Right forelimb (tissue), 1 donor: ENCODE data around the gene RAP1GDS1.
"Not testable (repeated sequence)": the region's sequence is repeated elsewhere in the genome, so short reads cannot be mapped to it uniquely, and the experiment has no call there.

Experiments
- DNase-seq: peaks from one replicate; pipeline ENCODE4 v3.0.0-alpha.2; 2018

Gene RAP1GDS1

DNA sequence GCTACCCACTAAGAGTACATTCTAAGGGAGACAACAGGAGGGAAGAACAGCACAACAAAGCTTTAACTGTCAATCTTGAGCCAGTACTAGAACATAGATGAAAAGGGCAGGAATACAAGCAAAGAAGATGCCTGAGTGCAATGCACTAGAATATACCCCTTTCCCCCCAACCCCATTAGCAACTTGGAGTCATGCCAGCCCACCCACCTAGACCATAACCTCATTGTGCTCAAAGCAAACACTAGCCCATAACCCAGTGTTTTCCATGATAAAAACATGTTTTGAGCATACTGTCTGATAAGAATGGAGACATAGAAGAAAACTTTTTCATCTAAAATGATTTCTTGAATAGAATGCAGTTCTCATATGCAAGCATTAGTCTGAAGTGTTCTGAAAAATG, 183.2 kb downstream of the RAP1GDS1 start:
- DNase-seq: no peak

DNA sequence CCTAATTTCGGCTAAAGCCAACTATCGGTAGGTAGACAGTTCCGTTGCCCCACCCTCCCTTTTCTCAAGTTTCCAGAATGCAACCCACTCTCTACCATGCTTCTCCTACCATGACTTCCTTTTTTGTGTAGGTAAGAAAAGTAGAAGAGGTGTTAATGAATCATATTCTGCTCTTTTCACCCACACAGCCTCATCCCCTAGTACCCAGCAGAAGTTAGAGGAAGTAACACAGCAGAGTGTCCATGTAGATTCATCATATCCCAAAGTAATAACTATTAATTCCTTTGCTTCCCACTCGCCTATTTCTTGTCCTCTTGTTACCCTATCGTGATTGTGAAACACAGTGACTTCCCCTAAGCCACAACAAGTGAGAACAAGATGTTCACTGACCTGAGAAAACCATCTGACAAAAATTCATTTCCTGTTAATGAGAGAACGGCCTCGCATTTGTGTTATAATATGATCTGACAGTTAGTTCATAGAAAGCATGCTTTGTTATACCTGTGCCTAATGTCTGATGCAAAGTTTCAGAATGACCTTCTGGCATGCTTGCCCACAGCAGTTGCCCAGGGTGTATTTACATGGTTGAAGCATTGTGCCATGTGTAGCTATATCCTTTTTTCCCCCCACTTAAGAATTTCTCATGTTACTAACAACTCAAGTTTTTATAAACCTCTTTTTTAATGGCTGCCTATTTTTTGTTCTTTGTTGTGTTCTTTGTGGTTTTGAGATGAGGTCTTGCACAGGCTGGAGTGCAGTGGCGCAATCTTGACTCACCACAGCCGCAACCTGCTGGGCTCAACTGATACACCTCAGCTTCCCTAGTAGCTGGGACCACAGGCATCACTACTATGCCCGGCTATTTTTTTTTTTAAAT, 185.6 kb downstream of the RAP1GDS1 start:
- DNase-seq: no peak

DNA sequence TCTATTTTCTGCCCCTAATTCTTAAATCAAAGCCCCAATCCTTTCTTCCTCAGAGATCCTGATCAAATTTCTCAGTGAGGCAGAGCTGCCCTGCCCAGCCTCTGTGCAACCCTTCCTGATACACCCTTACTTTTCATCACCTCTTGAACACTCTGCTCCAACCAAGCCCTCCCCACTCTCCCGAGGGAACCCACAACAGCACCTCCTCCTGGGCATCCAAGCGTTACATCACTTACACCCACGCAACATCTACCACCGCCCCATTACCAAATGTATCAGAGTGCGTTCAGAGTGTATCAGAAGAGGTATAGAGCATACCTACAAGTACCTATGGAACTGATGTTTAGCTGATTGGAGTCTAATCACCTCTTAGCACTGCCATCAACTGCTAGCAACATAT, 186.5 kb downstream of the RAP1GDS1 start:
- DNase-seq: no peak

DNA sequence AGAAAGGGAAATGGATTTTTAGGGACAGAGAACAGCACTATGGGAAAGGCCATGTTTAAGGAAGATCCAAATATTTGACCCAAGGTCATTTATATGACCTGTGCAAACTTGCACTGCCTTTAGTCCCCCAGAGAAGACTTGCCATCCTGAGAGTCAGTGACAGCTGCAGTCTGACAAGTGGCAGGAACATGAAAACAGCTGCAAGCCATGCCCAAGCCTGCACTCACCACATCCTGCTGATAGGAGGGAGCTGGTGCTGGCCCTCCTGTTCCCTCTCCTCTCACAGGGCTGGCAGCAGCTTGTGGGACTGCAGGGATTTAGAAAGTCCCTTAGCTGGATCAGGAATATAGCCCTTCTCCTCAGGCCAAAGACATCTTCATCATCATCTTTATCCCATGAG, 187.7 kb downstream of the RAP1GDS1 start:
- DNase-seq: no peak

DNA sequence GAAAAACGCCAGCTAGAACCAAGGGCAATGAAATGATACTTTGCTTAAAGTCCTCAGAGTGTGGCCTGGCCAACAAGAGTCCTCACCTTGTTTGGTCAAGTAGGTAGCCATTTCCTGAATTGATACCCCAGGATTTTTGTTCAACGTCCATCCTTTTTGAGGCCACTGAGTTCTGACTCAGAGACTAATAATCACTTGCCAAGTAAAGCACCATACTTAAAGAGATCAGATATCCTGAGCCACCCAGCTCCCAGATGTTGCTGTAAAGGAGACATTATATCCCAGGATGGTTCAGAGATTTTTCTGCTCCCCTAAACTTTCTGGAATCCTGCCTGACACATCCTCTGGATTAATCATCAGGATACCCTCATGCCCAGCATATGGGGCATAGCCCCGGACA, 190.9 kb downstream of the RAP1GDS1 start:
- no peak for DNase-seq

DNA sequence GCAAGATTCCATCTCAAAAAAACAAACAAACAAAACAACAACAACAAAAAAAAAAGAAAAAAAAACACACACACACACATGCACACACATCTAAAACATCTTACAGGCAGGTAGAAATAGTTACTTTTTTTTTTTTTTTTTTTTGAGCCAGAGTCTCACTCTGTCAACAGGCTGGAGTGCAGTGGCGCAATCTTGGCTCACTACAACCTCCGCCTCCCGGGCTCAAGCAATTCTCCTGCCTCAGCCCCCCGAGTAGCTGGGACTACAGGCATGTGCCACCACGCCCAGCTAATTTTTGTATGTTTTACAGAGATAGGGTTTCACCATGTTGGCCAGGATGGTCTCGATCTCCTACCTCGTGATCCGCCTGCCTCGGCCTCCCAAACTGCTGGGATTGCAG, 196.2 kb downstream of the RAP1GDS1 start:
- DNase-seq: not testable (repeated sequence)

DNA sequence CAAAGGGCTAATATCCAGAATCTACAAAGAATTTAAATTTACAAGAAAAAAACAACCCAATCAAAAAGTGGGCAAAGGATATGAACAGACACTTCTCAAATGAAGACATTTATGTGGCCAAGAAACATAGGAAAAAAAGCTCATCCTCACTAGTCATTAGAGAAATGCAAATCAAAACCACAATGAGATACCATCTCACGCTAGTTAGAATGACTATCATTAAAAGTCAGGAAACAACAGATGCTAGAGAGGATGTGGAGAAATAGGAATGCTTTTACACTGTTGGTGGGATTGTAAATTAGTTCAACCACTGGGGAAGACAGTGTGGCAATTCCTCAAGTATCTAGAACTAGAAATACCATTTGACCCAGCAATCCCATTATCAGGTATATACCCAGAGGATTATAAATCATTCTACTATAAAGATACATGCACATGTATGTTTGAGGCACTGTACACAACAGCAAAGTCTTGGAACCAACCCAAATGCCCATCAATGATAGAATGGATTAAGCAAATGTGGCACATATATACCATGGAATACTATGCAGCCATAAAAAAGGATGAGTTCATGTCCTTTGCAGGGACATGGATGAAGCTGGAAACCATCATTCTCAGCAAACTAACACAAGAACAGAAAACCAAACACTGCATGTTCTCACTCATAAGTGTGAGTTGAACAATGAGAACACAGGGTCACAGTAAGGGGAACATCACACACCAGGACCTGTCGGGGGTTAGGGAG, 200.1 kb downstream of the RAP1GDS1 start:
- DNase-seq: not testable (repeated sequence)

DNA sequence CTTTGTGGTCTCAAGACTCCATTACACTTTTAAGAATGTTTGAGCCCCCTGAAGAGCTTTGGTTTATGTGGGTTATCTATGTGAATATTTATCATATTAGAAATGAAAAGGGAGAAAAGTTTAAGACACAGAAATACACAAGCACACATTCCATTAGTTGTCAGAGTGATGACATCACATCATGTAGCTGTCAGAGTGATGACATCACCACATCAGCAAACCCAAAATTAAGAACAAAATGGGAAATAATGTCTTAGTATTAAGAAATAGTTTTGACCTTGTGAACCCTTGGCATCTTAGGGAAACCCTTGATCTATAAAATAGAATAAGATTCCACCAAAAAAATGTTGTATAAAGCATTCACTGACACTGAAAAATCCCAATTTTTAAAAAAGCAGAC, 201.3 kb downstream of the RAP1GDS1 start:
- DNase-seq: no peak

DNA sequence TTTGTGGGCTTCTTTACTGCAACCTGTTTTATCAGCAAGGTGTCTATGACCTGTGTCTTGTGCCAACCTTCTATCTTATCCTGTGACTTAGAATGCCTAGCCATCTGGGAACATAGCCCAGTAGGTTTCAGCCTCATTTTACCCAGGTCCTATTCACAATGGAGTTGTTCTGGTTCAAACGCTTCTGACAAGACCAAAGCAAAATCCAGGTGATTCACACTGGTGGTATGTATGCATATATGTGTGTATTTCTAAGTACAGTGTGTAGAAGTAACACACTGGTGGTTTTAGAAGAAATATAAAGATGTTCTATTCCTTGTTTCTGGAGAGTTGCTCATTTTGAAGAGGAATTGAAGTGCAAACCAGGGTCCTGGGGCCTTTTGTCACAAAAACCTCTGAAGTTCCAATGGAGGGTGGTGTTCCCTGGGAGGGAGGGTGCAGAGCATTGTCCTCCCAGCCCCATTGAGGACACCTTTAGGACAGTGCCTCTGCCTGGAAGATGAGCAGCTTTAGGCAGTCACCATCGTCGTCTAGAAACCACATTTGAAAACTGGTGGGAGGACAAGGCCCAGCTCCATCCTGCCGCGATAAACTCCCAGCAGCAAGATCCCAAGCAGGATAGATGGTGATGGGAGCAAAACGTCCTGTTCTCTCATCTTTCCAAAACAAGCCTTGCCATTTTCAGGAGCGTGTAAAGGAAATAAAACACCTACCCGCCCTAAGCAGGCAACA, 205.8 kb downstream of the RAP1GDS1 start:
- no peak for DNase-seq

DNA sequence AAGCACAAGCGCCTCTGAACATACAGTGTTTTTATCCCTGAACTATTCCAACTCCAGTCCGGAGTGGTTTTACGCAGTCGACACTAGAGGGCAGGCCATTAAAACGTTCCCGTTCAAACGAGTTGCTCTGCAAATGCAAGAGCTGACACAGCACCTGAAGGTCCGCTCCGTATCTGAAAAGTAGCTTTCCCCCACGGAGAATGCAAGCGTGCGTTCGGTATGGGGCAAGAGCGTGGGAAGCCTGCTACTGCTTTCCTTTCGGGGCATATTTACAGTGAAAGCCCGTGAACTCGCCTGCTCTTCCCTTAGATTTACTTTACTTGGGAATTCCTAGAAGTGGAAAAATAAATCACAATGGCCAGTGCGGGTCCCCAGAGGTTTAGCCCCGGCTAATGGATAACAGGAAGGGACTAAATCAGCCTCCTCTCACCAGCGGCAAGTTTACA, 206.5 kb downstream of the RAP1GDS1 start:
- peak; percentile 78 for DNase-seq

DNA sequence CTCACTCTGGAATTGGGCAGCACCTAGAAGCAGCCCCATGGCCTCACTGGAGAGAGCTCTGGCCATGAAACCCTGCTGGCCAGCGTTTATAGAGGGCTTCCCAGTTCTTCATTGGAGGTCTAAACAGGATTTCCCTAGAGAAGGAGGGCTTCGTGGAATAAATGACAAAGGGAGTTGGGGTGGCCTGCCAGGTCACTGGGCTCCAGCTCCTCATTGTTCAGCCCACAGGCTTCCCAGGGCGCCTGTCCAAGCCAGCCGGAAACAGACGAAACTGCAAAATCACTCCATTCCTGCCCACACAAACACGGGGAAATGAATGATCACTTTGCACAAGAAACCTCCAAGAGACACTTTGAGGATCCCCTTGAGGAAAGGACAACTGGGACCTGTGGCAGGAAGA, 207.5 kb downstream of the RAP1GDS1 start:
- DNase-seq: peak; percentile 66

DNA sequence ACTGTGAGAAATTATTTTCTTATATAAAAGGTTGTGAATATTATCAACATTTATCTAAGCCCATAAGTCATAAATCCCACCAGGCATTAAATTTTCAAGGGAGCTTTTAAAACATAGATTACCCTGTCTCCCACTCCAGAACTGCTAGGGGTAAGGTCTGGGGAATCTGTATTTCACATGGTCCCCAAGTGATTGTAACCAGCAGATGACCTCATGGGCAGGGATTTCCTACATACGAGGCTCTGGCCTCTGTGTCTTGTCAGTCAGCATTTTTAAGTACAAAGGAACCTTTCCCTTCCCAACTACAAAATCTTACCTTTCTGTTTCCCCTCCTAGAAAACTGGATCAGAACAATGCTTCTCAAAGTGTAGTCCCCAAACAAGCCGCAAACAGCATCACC, 208.6 kb downstream of the RAP1GDS1 start:
- no peak for DNase-seq

DNA sequence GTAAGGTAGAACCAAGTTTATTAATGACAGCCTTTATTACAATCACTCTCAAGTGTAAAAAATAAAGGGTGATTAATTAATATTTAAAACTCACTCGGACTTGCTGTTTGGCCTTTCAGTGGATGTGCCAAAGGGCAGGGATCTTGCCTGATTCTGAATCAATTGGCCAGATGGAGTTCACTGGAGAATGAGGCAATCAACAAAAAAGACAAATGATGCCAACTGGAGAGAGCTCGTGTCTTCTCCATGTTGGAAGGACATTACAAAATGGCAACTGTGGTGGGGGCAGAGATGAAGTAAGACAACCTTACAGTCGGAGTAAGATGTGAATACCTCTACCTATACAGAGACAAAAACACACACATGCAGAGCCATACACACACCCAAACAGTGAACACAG, 209.2 kb downstream of the RAP1GDS1 start:
- DNase-seq: no peak

DNA sequence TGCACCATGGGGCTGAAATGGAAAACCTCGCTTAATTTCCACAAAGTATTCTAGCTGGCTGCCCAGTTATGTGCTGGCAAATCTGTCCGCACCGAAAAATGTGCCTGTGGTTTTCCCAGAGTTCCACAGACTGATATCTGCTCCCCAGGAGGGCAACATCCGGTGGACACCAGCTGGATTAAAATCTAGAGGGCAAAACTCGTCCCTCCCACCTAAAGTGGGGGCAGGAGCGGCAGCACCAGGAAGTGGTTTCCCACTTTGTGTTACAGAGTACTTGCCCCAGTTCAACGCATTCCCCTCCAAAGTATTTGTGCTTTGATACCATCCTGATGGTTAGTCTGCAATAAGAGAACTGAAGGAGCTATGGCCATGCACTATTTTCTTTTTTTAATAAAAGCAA, 209.6 kb downstream of the RAP1GDS1 start:
- no peak for DNase-seq

DNA sequence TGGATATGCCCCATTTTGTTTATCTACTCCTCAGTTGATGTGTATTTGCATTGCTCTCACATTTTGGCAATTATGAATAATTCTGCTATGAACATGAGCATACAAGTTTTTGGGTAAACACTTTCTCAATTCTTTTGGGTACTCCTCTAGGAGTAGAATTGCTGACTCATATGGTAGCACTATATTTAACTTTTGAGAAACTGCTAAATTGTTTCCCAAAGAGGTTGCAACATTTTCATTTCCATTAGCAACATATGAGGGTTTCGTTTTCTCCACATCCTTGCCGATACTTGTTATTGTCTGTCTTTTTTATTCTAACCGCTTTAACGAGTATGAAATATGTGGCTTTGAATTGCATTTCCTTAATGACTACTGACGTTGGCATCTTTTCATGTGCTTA, 211.9 kb downstream of the RAP1GDS1 start:
- DNase-seq: no peak

DNA sequence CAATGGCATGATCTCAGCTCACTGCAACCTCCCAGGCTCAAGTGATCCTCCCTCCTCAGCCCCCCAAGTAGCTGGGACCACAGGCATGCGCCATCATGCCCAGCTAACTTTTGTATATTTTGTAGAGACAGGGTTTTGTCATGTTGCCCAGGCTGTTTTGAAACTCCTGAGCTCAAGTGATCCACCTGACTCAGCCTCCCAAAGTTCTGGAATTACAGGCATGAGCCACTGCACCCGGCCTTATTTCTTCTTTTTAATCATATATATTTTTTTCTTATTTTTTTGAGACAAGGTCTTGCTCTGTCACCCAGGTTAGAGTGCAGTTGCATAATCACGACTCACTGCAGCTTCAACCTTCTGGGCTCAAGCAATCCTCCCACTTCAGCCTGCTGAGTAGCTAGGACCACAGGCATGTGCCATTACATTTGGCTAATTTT, 213.2 kb downstream of the RAP1GDS1 start:
- no peak for DNase-seq

DNA sequence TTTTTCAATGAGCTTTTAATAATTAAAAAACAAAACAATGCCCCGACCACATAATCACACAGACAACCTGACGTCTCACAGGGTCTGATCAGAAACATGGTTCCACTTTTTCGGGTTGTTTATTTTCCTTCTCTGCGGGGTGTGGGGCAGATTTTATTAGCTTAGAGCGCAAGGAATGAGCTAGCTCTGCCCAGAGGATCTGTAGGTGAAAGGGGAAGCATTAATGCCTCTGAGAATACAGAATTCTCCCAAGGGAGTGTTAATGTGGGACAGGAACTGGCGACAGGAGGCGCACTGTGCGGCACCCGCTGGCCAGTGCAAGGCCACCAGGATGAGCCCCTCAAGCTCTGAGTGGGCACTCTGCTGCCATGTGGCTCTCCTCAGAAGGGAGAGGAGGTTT, 215.7 kb downstream of the RAP1GDS1 start:
- no peak for DNase-seq

DNA sequence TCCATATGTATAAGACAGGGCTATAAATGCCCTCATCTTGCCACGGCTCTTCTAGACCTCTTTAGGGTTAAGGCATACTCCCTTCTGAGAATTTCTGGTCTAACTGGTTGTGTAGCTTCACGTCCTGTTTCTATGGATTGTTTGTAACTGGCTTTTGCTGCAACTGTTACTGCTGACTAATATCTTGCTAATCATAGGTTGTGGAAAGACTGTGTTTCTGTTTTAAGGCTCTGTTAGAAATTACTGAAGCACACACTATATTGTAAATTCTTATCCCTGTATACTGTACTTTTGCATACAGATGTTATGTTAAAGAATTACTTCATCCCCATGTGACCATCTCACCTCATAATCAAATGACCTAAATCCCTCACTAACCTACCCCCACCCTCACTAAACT, 218.4 kb downstream of the RAP1GDS1 start:
- DNase-seq: not testable (repeated sequence)

DNA sequence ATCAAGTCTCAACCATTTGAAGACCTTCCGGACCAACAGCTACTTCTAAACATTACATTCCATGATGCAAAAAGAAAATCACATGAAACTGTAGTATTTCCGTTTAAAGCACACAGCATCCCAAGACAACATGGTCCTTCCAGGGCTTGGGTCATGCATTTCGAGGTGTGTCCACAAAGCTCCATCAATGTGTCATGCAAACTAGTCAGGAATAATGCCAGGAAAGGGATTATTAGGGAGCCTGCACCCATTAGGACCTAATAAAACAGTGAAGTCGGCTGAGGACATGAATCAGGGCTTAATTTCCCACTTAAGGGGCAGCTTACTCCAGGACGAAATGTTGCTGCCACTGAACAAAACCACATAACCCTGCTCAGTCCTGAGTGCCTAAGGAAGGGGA, 219.4 kb downstream of the RAP1GDS1 start:
- no peak for DNase-seq

DNA sequence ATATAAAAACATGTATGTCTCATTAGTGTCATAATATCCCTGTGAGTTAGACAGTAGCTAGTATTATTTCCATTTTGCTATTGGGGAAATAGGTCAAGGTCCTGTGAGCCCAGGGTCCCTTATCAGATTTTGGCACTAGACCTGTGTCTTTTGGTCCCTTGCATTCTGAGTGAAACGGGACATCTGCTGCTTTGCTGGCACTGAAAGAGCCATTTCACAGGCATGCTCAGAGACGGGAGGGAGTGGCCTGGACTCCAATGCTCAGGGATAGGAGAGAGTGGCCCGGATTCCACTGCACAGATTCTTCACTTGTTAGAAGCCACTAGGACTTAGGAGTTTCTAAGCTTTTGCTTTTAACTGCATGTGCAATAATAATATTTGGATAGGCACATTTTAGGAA, 220.0 kb downstream of the RAP1GDS1 start:
- no peak for DNase-seq

DNA sequence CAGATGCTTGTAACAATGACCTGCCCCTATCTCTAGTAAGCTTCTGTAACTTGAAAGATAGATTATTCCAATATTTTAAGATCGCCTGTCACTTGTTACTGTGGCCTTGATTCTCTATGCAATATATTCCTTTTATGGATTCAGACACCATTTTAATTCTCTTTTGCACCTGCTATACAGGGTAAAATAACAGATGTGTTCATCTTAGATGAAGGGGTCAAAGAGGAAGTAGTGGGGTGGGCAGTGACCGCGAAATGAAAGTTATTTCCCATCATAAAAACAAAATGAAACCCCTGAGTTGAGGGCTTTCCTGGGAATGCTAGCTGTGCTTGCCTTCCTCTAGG, 221.3 kb downstream of the RAP1GDS1 start:
- no peak for DNase-seq

DNA sequence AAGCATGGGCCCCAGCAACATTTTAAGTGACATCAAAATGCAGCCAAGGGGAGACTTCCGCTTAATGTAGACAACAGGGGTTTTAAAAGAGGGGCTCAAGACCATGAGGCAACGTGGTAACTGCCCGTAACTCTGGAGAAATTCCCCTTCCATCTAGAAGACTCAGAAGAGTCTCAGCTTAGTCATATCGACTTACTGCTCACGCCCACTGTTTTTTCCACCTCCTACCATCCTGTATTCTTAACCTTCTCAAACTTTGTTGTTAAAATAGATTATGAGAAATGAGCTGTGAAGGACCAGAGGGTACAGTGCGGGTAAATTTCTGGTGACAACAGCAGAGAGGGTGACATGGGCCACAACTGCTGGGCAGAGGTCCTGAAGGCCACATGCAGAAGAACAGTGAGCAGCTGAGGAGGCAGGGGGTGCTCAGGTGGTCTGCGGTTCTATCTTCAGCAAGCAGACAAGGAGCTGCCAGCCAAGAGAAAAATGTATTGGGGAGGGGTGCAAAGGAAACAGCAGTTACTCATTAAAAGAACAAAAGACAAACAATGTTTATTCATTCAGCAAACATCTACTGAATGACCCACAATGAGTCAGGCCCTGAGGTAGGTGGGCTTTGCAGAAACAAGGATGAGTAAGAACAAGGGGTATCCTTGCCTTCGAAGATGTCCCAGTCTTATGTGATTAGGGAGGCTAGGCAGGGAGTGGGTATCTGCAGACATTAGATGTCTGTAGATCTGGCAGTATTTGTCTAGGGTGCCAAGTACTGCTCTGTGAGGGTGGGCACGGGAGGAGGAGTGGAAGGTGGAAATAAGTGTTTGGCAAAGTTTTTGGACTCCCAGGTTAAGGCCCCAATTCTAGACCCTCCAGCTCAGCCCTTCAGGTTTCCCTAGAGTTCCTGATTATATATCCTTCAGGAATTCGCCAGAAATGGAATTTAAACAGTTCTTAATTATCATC, 221.9 kb downstream of the RAP1GDS1 start:
- DNase-seq: no peak
